ENCODE data around the gene CCNC.

GRCh38 chr6:99589290-99589672 lies 20.8 kb upstream of the CCNC start:
- TF ChIP-seq EZH2 (conservative IDR thresholded peaks at IDR 0.05; ENCODE audit: low read depth, low read length) (no peak), CEBPG (CRISPR knock-in tag; IDR thresholded peaks at IDR 0.05) (no peak), RAD51 (IDR thresholded peaks at IDR 0.05; ENCODE audit: borderline replicate concordance) (no peak), TBL1XR1 (IDR thresholded peaks at IDR 0.05; ENCODE audit: borderline replicate concordance, low read length, partially characterized antibody) (no peak)
